Stimulated activated CD8-positive, alpha-beta memory T cell treated with anti-CD3 and anti-CD28 coated beads, Interleukin-15, amount 100 ng/mL, for 1 hour (primary cell): Measurements from ENCODE around the gene BDH1.
"Not testable (repeated sequence)": the region's sequence is repeated elsewhere in the genome, so short reads cannot be mapped to it uniquely, and the experiment has no call there.

Experiments
- DNase-seq: peaks from one replicate; pipeline ENCODE4 v3.0.0-alpha.2; 2020; ENCODE audit warnings: low read depth

Gene BDH1, protein sequence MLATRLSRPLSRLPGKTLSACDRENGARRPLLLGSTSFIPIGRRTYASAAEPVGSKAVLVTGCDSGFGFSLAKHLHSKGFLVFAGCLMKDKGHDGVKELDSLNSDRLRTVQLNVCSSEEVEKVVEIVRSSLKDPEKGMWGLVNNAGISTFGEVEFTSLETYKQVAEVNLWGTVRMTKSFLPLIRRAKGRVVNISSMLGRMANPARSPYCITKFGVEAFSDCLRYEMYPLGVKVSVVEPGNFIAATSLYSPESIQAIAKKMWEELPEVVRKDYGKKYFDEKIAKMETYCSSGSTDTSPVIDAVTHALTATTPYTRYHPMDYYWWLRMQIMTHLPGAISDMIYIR

DNA sequence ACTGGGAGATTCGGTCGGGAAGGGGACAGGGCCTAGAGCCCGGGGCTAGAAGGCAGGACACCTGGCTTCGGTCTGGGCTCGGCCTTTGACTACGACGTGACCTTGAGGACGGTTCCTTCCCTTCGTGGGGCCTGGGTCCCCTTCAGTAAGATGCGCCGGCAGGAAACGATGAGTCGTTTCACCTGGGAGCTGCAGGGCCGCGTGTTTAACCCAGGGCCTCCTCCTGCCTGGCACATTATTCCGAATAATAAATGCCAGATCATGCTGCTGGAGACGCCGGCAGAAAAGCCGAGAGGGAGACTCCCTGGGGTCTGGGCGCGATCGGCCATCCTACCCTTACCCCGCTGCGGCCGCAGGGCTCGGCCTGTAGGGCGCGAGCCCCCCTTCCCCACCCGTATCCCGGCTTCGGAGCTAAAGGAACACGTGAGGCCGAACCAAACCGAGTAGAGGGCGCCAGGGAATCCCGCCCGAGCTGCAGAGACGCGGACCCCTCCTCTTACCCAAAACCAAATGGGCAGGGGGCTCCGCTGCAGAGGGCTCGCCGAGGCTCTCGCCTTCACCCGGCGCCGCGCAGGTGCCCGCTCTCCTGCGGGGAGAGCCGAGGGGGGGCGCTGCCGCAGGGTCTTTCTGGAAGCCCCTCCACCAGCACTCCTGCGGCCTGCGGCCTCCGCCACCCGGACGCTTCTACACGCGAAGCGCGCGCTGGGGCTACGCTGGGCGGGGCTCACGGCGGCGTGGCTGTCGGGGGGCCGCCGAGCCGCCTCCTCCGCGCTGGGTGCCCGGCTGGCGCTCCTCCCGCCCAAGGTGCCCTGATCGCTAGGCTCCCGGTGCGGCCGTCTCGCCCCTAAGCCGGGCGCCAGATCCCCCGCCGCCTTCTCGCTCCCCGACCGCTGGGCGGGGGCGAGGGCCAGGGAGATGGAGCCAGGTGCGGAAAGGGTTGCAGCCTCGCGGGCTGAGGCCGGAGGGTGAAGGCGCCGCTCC is at the start of gene BDH1:
Gene BDH1, minus strand, starts transcription at position 688 of the 981 bp plus-strand sequence. CDS start 9,525 bp downstream, outside the sequence.
- peak; percentile 20 for DNase-seq

DNA sequence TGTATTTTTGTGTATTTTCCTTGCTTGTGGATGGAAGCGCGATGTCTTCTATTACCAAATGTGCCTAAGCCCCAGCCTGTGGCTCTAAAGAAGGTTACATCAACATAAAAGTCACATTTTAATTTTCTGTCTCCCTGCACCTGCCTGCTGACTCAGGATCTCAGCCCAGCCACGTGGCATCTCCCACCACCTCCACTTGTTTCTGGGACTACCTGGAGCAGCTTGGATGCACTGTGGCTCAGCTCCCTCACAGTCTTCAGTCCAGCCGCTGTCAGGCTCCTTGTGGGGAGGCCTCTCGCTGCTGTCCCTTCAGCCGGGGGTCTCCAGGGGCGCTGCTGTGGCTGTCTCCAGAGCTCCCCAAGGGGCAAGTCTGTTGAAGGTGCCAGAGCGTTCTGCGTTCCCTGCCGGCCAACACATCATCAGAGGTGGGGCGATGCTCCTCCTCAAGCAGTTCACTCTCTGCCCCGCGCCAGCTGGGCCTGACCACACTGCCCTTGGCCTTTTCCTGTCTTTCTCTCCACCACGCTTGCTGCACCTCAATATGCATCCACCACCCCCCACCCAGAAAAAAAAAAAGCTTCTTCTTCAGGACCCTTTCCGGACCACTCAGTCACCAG is 47.7 kb upstream of the BDH1 start:
- no peak for DNase-seq

DNA sequence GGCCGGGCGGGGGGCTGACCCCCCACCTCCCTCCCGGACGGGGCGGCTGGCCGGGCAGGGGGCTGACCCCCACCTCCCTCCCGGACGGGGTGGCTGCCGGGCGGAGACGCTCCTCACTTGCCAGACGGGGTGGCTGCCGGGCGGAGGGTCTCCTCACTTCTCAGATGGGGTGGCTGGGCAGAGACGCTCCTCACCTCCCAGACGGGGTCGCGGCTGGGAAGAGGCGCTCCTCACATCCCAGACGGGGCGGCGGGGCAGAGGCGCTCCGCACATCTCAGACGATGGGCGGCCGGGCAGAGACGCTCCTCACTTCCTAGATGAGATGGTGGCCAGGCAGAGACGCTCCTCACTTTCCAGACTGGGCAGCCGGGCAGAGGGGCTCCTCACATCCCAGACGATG is 46.6 kb upstream of the BDH1 start:
- DNase-seq: not testable (repeated sequence)

DNA sequence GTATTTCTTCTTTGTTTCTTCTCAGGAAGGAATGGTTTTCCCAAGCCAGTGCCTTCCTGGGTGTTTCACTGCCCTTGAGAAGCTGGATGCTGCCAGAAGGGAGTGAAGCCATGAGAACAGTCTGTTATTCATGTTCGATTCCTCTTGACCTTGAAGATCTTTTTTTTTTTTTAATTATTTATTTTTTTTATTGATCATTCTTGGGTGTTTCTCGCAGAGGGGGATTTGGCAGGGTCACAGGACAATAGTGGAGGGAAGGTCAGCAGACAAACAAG is 45.7 kb upstream of the BDH1 start:
- DNase-seq: not testable (repeated sequence)

DNA sequence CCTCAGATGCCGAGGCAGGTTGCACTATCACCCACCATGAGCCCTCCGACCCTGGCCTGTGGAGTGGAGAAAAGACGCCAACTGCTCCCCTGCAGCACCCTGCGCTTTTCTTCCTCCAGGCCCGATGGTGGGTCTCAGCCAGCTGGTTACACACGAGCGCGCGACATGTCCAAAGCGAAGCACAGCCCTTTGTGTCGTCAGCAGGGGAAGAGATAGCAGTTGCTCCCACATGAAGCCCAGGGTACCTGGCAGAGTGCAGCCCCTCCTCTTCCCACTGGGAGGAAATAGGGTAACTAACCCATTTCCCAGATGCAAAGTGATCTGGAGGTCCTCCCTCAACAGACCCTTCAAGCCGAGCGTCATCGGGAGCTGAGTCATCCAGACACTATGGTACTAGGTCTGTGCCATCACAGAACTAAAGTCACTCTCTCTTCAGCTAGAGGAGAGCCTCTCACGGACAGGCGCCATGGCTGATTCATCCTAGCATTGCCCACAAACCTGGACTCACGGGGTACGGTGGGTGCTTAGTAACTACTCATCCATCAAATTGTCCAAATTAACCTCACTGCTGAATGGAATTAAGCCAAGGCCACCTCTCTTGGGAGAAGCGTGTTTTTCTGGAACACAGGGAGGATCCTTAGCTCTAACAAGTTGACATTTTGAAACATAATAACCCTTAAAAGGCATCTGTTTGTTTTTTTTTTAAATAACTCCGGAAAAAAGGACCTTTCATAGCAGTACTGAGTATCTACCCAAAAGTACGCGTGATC is 45.2 kb upstream of the BDH1 start:
- no peak for DNase-seq

DNA sequence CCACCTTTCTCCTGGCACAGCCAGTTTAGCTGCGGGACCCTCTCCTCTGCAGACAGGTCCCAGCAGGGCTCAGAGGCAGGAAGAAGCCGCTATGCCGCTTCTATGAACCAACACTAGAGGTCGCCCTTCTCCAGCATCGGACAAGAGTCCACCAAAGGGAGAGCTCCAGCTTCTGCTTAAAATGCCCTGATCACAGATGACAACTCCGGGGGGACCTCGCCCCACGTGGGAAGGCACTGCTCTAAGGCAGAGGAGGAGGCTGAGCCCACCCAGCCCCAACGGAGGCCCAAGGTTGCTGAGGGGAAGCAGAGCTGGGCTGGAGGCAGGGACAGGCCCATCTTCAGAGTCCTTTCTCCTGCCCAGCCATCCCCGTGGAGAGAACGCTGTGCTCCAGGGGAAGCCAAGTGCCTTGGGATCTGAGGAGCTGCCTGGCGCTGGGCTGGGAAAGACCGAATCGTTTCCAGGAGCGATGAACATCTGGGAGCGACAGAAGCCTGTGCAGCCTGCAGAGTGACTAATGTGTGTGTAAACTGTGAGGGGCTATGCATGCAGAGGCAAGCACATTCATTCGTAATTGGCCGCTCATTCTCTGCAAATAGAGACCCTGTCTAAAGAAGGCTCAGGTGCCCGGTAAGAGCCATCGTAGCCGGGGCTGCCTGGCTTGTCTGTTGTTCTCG is 43.5 kb upstream of the BDH1 start:
- peak; percentile 48 for DNase-seq

DNA sequence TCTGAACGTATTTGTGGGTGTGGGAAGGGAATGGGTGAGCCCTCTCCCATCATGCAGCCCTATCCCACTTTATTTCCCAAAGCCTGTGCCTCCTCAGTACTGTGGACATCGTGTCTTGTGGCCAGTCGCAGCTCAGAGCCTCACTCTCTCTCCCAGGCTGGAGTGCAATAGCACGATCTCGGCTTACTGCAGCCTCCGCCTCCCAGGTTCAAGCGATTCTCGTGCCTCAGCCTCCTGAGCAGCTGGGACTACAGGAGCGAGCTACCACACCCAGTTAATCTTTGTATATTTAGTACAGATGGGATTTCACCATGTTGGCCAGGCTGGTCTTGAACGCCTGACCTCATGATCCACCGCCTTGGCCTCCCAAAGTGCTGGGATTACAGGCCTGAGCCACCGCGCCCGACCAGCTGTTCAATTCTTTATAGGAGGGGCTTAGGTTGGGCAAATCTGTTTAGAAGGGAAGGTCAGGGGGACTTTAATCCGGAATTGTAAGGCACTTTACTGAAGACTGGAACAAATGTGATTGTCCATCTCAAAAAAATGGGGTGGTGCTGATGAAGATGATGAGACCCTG is 42.7 kb upstream of the BDH1 start:
- no peak for DNase-seq

DNA sequence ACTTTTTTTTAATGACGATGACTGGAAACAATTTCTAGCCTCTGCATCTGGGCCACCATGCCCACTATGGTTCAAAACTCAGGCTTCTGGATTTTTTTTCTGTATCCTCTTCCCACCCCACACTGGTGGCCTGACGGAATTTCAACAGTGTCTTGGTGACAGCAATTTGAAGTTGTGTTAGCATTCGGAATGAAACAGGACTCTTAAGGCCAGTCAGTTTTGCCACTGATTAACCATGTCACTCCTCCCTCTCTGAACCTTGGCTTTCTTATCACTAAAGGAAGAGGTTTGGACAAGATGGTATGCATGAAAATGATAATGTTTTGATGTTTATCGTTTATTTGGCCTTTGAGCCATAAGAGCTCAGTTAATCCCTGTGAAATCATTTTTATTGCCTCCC is 41.6 kb upstream of the BDH1 start:
- no peak for DNase-seq

DNA sequence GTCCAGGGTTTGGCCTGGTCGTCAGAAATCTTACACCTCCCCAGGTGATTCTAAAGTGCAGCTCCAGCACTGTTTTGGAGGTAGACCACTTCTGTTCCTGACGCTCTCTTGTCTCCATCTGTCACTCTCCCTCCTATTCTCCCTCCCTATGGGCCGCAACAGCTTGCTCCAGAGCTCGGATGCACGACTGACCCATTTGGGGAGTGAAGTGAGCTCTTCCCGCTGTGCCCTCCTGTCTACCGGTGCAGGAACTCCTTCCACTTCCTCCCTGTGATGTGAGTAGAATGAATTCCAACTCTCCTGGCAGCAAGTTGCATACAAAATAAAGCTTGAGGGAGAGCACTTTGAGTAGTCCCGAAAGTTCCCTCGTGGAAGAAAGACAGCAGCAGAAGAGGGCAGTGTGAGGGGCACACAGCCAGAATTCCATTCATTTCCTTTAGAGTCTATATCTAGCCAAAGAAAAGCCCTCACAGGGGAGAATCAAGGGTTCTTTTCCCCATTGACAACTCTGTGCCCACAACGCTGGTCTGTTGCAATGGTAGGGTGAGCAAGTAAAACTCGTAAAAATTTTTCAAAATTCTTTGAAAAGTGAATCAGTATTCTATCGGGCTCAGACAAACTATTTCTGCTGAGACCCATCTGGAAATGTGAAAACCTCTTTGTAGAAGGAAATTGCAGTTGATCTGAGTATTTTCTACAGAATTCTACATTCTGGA is 39.9 kb upstream of the BDH1 start:
- no peak for DNase-seq

DNA sequence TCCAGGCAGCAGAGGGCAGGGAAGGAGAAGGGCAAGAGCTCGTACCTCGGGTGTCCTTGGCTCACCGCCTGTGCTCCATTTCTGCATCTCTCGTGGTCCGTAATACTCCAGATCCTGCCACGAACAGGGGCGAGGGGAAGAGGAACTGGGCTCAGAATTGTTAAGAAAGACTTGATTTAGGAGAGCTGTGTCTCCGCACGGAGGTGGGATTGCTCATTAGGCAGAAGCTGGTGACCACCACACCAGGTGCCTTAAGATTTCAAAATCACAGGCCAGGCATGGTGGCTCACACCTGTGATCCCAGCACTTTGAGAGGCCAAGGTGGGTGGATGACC is 37.2 kb upstream of the BDH1 start:
- no peak for DNase-seq

DNA sequence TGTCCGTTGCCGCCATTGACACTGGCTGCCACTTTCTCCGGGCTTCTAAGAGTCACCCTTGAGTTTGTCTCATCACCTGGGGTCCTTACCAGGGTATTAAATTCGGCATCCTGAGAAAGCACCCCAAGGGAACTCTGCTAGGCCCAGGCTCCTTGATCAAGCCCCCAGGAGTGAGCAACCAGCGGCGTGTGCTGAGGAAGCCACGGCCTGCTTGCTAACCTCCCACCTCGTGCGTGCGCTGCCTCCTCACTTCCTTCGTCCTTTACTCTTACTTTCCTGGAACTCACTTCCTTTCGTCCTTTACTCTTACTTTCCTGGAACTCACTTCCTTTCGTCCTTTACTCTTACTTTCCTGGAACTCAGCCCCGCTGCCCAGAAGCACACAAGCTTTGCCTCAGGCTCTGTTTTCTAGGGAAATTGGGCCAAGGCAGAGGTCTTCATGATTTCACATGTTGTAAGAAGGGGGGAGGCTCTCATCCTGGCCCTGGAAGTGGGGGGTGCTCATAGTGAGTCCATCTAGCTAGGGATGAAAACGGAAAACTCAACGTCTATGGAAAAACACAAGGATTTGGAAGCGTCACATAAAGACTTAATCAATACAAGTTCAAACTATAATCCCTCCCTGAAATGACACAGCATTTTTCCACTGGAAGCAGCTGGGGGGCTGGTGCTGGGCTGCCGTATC is 36.7 kb upstream of the BDH1 start:
- DNase-seq: no peak

DNA sequence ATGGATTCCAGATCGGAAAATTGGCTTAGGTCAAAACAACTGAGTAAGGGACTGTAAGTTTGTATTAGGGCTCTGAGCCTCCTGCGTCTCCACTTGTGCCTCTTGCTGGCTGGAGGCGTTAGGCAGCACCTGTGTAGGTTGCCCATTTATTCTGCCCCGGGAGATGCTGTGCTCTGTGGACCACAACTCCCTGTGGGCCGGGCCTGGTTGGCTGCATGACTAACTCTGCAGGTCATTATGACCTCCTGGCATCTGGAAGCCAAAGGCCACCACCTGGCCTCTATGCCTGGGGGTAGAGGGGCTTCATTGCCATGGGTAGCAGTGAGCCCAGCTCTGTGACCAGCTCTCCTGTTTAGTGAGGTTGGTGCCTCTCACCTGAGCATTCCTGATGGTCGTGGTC is 36.0 kb upstream of the BDH1 start:
- no peak for DNase-seq

DNA sequence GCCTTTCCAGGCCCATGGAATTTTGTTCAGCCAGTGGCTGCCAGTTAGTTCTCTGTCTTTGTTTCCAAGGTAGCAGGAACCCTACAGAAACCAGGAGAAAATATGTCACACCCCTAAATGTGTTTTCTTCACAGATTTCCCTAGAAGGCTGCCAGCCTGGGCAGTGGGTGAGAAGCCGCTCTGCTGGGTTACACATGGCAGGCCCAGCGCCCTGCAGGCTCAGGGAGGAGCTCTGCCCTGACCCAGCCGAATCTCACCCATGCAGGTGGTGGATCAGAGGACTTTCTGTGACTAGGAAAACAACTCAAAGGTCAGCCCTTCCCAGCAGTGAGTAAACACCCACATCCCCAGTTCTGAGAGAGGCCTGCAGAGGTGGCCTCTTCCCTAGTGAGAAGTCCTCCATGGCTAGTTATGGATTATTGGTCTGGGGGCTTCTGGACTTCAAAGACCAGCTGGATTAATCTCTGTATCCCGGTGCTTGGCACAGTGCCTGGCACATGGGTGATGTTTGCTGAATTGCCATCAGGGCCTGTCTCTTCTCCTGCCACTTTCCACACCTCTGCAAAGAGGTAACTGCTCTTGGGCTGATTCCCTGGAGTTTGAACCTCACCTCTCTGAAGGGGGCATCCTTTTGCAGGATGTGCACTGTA is 34.7 kb upstream of the BDH1 start:
- DNase-seq: no peak

DNA sequence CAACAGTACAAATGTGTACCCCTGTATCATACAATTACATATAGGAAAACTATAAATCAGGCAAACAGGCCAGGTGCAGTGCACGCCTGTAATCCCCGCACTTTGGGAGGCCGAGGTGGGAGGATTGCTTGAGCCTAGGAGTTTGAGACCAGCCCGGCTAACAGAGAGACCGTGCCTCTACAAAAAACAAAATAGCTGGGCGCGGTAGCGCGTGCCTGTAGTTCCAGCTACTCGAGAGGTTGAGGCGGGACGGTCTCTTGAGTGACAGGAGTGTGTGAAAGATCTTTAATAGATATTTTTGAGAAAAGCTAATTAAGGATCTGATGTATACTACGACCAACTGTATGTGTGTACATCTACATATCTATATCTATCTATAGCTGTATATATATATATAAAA is 33.8 kb upstream of the BDH1 start:
- no peak for DNase-seq

DNA sequence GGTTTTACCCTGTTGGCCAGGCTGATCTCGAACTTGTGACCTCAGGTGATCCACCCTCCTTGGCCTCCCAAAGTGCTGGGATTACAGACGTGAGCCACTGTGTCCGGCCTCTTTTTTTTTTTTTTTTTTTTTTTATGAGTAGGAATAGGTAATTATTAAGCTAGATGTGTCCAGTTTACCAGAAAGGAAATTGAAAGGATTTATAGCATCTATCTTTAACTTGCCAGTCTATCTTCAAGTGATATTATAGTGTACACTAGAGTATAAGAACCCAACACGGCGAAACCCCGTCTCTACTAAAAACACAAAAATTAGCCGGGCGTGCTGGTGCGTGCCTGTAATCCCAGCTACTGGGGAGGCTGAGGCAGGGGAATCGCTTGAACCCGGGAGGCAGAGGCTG is 31.0 kb upstream of the BDH1 start:
- not testable (repeated sequence) for DNase-seq

DNA sequence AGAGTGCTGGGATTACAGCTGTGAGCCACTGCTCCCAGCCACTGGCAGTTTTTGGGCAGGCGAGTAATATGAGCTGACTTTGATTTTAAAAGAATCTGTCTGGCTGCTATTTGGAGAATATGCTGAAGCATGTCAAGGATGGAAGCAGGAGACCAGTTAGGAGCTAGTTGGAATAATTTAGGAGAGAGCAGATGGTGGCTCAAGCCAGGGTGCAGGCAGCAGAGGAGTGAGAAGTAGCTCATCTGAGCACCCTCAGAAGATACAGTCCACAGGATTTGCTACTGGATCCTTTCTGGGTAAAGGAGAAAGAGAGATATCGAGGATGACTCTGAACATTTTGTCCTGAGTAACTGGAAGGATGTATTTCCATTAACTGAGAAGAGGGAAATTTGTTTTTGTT is 30.4 kb upstream of the BDH1 start:
- no peak for DNase-seq

DNA sequence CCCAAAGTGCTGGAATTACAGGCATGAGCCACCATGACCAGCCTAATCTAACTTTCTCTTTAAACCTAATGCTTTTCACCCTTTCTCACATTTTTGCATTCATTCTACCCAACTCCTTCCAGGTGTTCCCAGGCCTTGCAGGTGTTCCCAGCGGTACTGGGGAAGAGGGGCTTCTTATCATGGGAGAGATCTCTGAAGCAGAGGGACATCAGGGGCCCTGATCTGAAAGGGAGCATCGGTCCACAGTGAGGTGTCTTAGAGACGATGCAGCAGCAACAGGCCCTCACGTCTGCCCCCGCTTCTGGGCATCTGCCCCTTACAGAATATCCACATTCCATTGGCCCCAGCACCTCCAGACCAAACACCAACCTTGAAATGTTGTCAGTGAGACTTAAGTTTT is 29.0 kb upstream of the BDH1 start:
- DNase-seq: no peak

DNA sequence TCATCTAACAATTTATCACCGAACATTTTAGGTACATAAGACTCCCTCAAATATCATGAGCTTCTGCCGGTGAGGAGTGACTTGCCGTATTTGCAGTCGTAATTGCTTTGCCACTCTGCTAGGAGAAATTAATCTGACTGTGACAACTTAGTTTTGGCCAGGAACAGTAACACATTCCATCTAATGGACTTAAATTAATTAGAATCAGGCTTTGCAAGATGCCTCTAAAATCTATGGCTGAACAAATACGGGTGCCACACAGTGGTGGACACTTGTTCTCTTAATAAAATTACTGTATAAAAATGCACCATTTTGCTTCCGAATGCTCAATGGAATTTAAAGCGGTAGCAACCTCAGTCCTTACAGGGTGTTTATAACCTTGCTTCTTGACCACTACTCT is 27.6 kb upstream of the BDH1 start:
- DNase-seq: no peak

DNA sequence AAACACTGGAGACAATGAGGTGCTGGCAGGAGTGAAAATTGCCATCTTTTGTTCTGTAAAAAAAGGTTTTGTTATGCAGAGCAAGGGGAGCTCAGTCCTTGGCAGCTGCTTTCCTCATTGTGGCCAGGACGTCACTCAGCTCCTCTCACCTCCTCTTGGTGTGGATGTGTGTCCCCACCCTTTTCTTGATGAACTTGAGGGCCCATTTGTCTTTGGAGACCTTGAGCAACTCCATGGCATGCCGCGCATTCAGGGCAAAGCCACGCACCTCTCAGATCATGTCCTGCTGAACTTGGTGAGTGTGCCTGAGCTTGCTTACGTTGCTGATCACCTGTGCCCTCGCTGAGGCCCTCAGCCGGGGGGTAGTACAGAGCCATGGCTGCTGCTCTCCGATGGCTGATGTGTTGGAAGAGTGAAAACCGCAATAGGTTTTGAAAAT is 24.5 kb upstream of the BDH1 start:
- DNase-seq: no peak

DNA sequence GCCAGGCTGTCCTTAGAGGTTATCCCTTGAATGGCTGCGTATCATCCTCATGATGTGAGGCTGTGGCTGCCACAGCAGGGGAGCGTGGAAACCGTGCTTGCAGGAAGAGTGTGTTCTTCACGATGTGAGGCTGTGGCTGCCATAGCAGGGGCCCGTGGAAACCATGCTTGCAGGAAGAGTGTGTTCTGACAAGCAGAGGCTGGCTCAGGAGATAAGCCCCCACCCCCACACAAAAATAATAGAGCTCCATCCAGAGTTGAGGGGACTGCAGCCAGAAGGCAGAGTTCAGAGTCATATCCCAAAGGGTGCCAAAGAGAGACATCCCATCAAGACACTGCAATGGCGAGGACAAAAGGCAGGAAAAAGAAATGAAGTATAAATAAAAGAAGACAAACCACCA is 22.6 kb upstream of the BDH1 start:
- no peak for DNase-seq
